ENCODE results near the gene TGDS.
A peak's percentile ranks its signal among the peaks of the same experiment; 100 is the strongest.

TGDS gene

DNA sequence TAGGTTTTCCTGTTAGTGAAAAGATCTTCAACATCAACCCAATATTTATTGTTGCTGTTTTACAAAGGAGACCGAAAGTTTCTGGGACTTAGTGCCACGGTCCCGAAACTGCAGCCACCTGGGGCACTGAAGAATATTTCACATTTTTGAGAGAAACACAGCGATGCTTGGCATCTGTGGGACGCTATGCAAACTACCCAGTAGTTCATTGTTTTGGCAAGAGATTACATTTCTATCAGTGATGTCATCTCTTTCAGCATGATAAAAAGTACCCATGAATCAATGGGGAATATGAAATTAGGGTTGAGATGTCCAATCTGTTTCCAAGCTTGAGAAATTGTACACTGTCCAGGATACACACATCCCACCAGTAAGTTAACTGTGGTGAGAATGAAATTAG, 43.9 kb downstream of the TGDS start:
- Histone ChIP-seq H3K36me3 (ENCODE audit: insufficient read depth, insufficient read length, low read length) (no peaks in the 10 kb centered on the region), H3K4me1 (ENCODE audit: insufficient read depth, insufficient read length) (no peaks in the 10 kb centered on the region), H3K9me3 (ENCODE audit: insufficient read depth, low read length) (no peaks in the 10 kb centered on the region), H3K9ac (ENCODE audit: insufficient read length, low read depth) (no peak overlapping the region), H3K27me3 (ENCODE audit: insufficient read depth, insufficient read length) (no peaks in the 10 kb centered on the region), H3K4me3 (ENCODE audit: insufficient read length, low read depth) (no peak overlapping the region)
- DNase-seq (ENCODE audit: low read depth, low spot score) = no peak
- TF ChIP-seq ZNF274 (IDR thresholded peaks at IDR 0.05; ENCODE audit: low read depth, low read length) = no peak
- no peak for TF ChIP-seq SUZ12 (IDR thresholded peaks at IDR 0.05; ENCODE audit: extremely low read depth, insufficient read depth, insufficient read length)
- TF ChIP-seq YY1 (IDR thresholded peaks at IDR 0.05; ENCODE audit: insufficient read depth, insufficient read length) = no peak

DNA sequence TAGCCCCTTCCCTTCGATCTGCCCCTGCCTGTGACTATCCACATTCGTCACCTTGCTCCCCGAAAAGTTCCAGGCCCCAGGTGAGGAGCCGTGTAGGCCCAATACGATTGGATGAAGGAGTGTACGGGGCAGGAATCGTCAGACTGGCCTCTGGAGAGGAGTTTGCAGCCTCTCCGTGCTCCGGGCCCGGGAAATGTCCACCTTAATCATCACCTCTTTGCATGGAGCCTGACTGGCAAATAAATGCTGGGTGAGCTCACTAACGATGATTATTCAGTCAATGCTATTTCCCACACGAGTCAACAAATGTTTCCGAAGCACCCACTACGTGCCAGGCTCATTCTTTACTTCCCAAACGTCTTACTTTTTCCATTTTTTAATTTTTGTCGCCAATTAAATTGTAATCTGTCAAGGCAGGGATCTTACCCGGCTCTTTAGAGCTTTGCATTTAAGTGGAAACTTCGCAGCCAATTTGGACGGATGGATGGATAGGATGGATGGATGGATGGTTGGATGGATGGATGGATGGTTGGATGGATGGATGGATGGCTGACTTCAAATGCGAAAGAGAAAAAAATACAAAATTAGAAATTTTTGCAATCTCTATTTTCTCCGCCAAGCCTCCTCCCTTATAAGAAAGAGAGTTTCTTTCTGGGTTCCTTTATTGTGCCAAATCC, 45.8 kb downstream of the TGDS start:
- no peaks in the 10 kb centered on the region for H3K36me3 ChIP-seq (ENCODE audit: insufficient read depth, insufficient read length, low read length)
- TF ChIP-seq YY1 (IDR thresholded peaks at IDR 0.05; ENCODE audit: insufficient read depth, insufficient read length) = no peak
- no peak for TF ChIP-seq SUZ12 (IDR thresholded peaks at IDR 0.05; ENCODE audit: extremely low read depth, insufficient read depth, insufficient read length)
- no peak for TF ChIP-seq ZNF274 (IDR thresholded peaks at IDR 0.05; ENCODE audit: low read depth, low read length)
- peak overlapping the region; percentile 82 for H3K9ac ChIP-seq (ENCODE audit: insufficient read length, low read depth)
- H3K4me3 ChIP-seq (ENCODE audit: insufficient read length, low read depth) = peak overlapping the region; percentile 76
- H3K9me3 ChIP-seq (ENCODE audit: insufficient read depth, low read length) = no peaks in the 10 kb centered on the region
- peak; percentile 30 for DNase-seq (ENCODE audit: low read depth, low spot score)
- no peaks in the 10 kb centered on the region for H3K27me3 ChIP-seq (ENCODE audit: insufficient read depth, insufficient read length)
- no peaks in the 10 kb centered on the region for H3K4me1 ChIP-seq (ENCODE audit: insufficient read depth, insufficient read length)

DNA sequence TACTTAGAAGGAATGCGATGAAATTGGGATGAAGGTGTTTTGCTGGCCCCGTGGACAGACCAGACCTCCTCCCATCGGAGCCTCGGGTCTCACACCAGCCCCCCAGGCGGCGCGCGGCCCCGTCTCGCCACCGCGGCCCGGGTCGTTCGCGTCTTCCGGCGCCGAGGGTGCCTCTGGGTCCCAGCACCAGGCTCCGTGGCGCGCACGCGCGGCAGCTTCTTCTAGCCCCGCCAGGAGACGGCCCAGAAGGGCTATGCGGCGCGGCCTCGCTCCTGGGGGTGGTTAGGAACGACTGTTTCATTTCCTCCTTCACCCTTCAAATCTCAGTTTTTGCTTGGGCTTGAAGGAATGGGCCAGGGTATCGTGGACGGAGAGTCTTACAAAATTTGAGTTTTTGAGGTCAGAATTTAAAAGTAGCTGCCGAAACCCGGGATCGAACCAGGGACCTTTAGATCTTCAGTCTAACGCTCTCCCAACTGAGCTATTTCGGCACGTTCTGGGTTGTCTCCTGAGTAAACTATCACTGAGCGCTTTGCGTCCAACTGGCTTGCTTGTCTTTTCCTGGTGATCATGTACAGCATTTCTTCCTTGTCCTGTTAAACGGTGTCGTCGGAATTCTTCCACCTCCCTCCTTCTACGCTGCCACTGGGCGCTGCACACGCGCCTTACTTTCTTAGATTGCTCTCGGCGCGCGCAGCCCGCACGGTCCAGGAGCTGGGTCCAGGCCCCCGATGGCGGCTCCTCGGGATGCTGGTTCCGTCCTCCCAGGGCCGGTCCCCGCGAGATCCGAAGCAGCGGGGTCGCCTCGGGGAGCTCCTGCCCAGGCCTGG, 46.5 kb downstream of the TGDS start:
- Histone ChIP-seq H3K4me3 (ENCODE audit: insufficient read length, low read depth) (peak overlapping the region; percentile 76), H3K9ac (ENCODE audit: insufficient read length, low read depth) (peak overlapping the region; percentile 82), H3K4me1 (ENCODE audit: insufficient read depth, insufficient read length) (no peaks in the 10 kb centered on the region), H3K36me3 (ENCODE audit: insufficient read depth, insufficient read length, low read length) (no peaks in the 10 kb centered on the region), H3K9me3 (ENCODE audit: insufficient read depth, low read length) (no peaks in the 10 kb centered on the region), H3K27me3 (ENCODE audit: insufficient read depth, insufficient read length) (no peaks in the 10 kb centered on the region)
- DNase-seq (ENCODE audit: low read depth, low spot score) = peak; percentile 72
- no peak for TF ChIP-seq ZNF274 (IDR thresholded peaks at IDR 0.05; ENCODE audit: low read depth, low read length)
- no peak for TF ChIP-seq SUZ12 (IDR thresholded peaks at IDR 0.05; ENCODE audit: extremely low read depth, insufficient read depth, insufficient read length)
- TF ChIP-seq YY1 (IDR thresholded peaks at IDR 0.05; ENCODE audit: insufficient read depth, insufficient read length) = no peak

DNA sequence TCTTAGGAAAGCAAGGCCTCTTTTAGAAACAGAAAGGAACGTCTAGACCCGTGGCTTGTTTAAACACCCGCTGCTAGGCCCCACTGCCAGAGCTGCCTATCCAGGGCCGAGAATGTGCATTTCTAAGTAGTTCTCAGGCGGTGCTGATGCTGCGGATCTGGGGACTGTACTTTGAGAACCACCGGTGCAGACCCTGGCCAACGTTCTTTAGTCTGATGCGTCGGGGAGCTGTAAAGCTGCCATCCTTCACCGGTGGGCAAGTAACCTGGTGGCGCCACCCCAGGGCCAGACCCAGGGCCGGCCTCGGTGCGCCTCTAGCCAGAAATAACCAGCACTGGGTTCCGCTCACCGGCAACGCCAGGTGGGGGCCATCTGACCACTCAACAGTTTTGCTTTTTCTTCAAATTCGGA, 47.1 kb downstream of the TGDS start:
- no peaks in the 10 kb centered on the region for H3K36me3 ChIP-seq (ENCODE audit: insufficient read depth, insufficient read length, low read length)
- no peaks in the 10 kb centered on the region for H3K9me3 ChIP-seq (ENCODE audit: insufficient read depth, low read length)
- TF ChIP-seq YY1 (IDR thresholded peaks at IDR 0.05; ENCODE audit: insufficient read depth, insufficient read length) = no peak
- TF ChIP-seq ZNF274 (IDR thresholded peaks at IDR 0.05; ENCODE audit: low read depth, low read length) = no peak
- no peak for TF ChIP-seq SUZ12 (IDR thresholded peaks at IDR 0.05; ENCODE audit: extremely low read depth, insufficient read depth, insufficient read length)
- H3K27me3 ChIP-seq (ENCODE audit: insufficient read depth, insufficient read length) = no peaks in the 10 kb centered on the region
- peak overlapping the region; percentile 76 for H3K4me3 ChIP-seq (ENCODE audit: insufficient read length, low read depth)
- DNase-seq (ENCODE audit: low read depth, low spot score) = peak; percentile 39
- no peaks in the 10 kb centered on the region for H3K4me1 ChIP-seq (ENCODE audit: insufficient read depth, insufficient read length)
- H3K9ac ChIP-seq (ENCODE audit: insufficient read length, low read depth) = peak overlapping the region; percentile 79

DNA sequence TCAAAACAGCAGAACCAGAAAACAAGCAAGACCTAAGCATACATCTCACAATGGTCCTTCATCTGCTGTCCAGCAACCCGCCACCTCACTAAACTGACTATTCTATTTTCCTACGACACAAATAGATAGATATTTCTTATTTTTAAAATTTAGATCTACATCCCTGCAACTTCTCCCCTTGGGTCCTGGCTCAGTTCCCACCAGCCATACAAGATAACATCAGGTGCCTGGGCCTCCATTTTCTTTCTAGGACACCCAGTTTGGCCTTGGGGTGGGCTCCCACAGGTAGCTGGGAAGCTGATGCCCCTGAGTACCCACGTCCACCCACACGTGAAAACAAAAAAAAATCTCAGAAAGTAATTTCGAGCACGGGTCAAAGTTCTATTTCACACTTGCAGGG, 47.6 kb downstream of the TGDS start:
- Histone ChIP-seq H3K4me1 (ENCODE audit: insufficient read depth, insufficient read length) (no peaks in the 10 kb centered on the region), H3K36me3 (ENCODE audit: insufficient read depth, insufficient read length, low read length) (no peaks in the 10 kb centered on the region), H3K9me3 (ENCODE audit: insufficient read depth, low read length) (no peaks in the 10 kb centered on the region), H3K27me3 (ENCODE audit: insufficient read depth, insufficient read length) (no peaks in the 10 kb centered on the region), H3K9ac (ENCODE audit: insufficient read length, low read depth) (peak overlapping the region; percentile 79), H3K4me3 (ENCODE audit: insufficient read length, low read depth) (peak overlapping the region; percentile 76)
- TF ChIP-seq SUZ12 (IDR thresholded peaks at IDR 0.05; ENCODE audit: extremely low read depth, insufficient read depth, insufficient read length) (no peak), ZNF274 (IDR thresholded peaks at IDR 0.05; ENCODE audit: low read depth, low read length) (no peak), YY1 (IDR thresholded peaks at IDR 0.05; ENCODE audit: insufficient read depth, insufficient read length) (no peak)
- no peak for DNase-seq (ENCODE audit: low read depth, low spot score)

DNA sequence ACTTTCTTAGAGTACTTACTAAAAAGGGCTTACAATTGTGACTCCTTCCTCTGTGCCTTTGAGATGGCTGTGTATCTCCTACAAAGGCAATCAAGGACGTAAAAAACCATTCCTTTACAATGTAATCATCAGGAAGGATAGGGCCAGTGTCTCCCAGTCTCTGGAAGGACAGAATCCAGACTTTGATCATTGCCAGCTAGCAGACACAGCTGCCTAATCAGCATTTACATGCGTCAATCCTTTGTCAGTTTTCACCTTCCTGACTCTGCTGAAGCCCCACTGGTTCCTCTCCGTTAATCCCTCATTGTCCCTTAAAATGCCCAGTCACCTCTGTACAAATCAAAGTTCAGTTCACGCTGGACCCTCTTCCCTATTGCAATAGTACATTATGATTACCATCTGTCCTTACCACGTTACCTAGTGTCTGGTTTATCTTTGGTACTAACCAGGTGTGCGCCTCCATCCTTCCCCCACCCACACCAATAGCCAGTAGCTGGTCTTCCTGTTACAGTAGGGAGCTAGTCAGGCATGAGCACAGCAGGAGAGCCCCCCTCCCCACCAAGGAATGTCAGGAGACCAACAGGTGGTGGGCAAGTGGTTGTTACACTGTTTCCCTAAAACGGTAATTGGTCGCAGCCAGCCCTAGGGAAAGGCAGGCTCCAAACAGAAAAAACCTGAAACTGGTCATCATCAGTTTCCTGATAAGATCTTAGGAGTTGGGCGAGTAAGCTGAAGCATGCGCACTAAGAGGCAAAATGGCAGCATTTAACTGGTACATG, 49.7 kb downstream of the TGDS start:
- Histone ChIP-seq H3K4me3 (ENCODE audit: insufficient read length, low read depth) (no peak overlapping the region), H3K4me1 (ENCODE audit: insufficient read depth, insufficient read length) (no peaks in the 10 kb centered on the region), H3K9me3 (ENCODE audit: insufficient read depth, low read length) (no peaks in the 10 kb centered on the region), H3K36me3 (ENCODE audit: insufficient read depth, insufficient read length, low read length) (no peaks in the 10 kb centered on the region), H3K9ac (ENCODE audit: insufficient read length, low read depth) (no peak overlapping the region), H3K27me3 (ENCODE audit: insufficient read depth, insufficient read length) (no peaks in the 10 kb centered on the region)
- DNase-seq (ENCODE audit: low read depth, low spot score) = peak; percentile 22
- no peak for TF ChIP-seq ZNF274 (IDR thresholded peaks at IDR 0.05; ENCODE audit: low read depth, low read length)
- no peak for TF ChIP-seq SUZ12 (IDR thresholded peaks at IDR 0.05; ENCODE audit: extremely low read depth, insufficient read depth, insufficient read length)
- no peak for TF ChIP-seq YY1 (IDR thresholded peaks at IDR 0.05; ENCODE audit: insufficient read depth, insufficient read length)

Data from NT2/D1 (cell line).